HUES48 (cell line): ENCODE data around the gene RPTOR.

ENCODE experiments used
- H3K27ac ChIP-seq: one replicate; pipeline ENCODE4 v1.7.0; 2013; ENCODE audit warnings: low read depth, low read length, inconsistent platforms
- H3K27me3 ChIP-seq: 2 replicates; pipeline ENCODE4 v1.6.1; 2013; ENCODE audit warnings: mild to moderate bottlenecking, low read length; ENCODE audit not compliant: control insufficient read depth, insufficient read depth
- H3K36me3 ChIP-seq: 2 replicates; pipeline ENCODE4 v1.6.1; 2013; ENCODE audit warnings: low read length; ENCODE audit not compliant: control insufficient read depth, insufficient read depth
- H3K4me1 ChIP-seq: 2 replicates; pipeline ENCODE4 v1.6.1; 2013; ENCODE audit warnings: mild to moderate bottlenecking, low read length; ENCODE audit not compliant: control insufficient read depth, insufficient read depth
- H3K4me3 ChIP-seq: 2 replicates; pipeline ENCODE4 v1.5.1; 2013; ENCODE audit warnings: mild to moderate bottlenecking, low read depth, low read length
- H3K9ac ChIP-seq: 2 replicates; pipeline ENCODE4 v1.6.1; 2013; ENCODE audit warnings: mild to moderate bottlenecking, low read depth, low read length, moderate library complexity
- H3K9me3 ChIP-seq: 2 replicates; pipeline ENCODE4 v1.6.1; 2013; ENCODE audit warnings: low read length; ENCODE audit not compliant: control insufficient read depth, insufficient read depth

Gene RPTOR

DNA sequence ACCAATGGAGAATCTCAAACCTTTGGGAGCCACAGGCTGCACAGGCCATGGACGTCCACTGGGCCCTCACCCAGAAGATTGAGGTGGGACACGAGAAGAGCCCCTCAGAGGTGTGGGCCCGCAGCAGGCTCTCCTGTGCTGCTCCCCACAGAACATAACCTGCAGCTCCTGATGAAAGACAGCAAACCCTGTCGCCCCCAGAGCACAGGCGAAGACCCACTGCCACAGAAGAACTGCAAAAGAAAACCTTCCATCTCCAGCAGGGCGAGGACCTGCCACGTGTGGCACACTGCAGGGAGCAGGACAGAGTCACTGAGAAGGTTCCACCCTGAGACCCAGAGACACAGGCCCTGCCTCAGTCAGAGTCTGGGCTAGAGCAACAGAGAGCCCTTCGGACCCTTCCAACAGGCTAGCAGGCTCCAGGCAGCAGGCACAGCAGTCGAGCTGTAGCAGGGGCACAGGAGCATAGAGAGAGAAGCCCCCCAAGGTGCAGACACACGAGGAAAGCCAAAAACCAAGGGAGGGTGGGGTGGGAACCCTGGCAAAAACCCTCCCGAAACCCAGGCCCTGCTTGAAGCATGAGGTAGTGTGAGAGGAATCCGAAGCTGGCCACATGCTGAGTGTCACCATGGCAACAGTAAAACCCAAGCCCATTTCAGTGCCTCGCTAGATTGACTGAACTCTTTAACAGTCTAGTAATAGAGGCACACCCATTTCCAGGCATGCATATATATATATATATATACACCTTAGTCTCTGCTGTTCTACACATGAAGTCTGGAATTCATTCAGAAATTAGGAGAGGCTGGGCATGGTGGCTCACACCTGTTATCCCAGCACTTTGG, 387.0 kb downstream of the RPTOR start:
- H3K9ac ChIP-seq, result no peak overlapping the region; the same call in 1 of the 2 replicates
- peaks cover 48% of the 10 kb centered on the region for H3K27me3 ChIP-seq
- H3K4me3 ChIP-seq, result no peak overlapping the region
- no peaks in the 10 kb centered on the region for H3K9me3 ChIP-seq
- H3K36me3 ChIP-seq, result no peaks in the 10 kb centered on the region
- peaks cover 21% of the 10 kb centered on the region for H3K4me1 ChIP-seq
- no peak overlapping the region for H3K27ac ChIP-seq

DNA sequence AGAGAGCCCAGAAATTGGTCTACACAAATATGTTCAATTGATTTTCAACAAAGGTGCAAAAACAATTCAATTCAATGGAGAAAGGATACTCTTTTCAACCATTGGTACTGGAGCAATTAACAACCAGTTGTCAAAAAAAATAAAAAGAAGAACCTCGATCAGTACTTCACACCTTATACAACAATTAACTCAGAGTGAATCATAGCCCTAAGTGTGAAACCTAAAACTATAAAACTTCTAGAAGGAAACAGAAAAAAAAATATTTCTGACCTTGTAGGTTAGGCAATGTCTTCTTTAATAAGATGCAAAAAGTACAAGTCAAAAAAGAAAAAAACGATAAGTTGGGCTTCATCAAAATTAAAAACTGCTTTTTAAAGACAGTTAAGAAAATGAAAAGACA, 390.9 kb downstream of the RPTOR start:
- H3K27me3 ChIP-seq, result peaks cover 11% of the 10 kb centered on the region
- no peak overlapping the region for H3K4me3 ChIP-seq
- H3K4me1 ChIP-seq, result peaks cover 9% of the 10 kb centered on the region; the same call in 1 of the 2 replicates
- H3K27ac ChIP-seq, result no peak overlapping the region
- no peaks in the 10 kb centered on the region for H3K36me3 ChIP-seq
- no peak overlapping the region for H3K9ac ChIP-seq
- no peaks in the 10 kb centered on the region for H3K9me3 ChIP-seq

- H3K4me1 ChIP-seq, result peaks cover 9% of the 10 kb centered on the region; the same call in 1 of the 2 replicates
These were observed 391.6 kb downstream of the RPTOR start for GRCh38 chr17:80936218-80936617.

GRCh38 chr17:80936723-80937122, 392.1 kb downstream of the RPTOR start:
- Histone ChIP-seq H3K9me3 (no peaks in the 10 kb centered on the region), H3K27ac (no peak overlapping the region), H3K4me3 (no peak overlapping the region), H3K27me3 (no peaks in the 10 kb centered on the region), H3K4me1 (peaks cover 5% of the 10 kb centered on the region; the same call in 1 of the 2 replicates), H3K9ac (no peak overlapping the region), H3K36me3 (no peaks in the 10 kb centered on the region)

More at GRCh38 chr17:80936218-80936617, 391.6 kb downstream of the RPTOR start:
- H3K4me3 ChIP-seq, result no peak overlapping the region
- no peaks in the 10 kb centered on the region for H3K9me3 ChIP-seq
- no peak overlapping the region for H3K27ac ChIP-seq
- H3K9ac ChIP-seq, result no peak overlapping the region
- peaks cover 4% of the 10 kb centered on the region; the same call in 1 of the 2 replicates for H3K27me3 ChIP-seq
- H3K36me3 ChIP-seq, result no peaks in the 10 kb centered on the region

GRCh38 chr17:80937462-80938381, 393.1 kb downstream of the RPTOR start:
- Histone ChIP-seq H3K9ac (no peak overlapping the region), H3K9me3 (no peaks in the 10 kb centered on the region), H3K4me1 (no peaks in the 10 kb centered on the region), H3K27me3 (no peaks in the 10 kb centered on the region), H3K4me3 (no peak overlapping the region), H3K36me3 (no peaks in the 10 kb centered on the region), H3K27ac (no peak overlapping the region)

- Histone ChIP-seq H3K27ac (no peak overlapping the region), H3K36me3 (no peaks in the 10 kb centered on the region), H3K9me3 (no peaks in the 10 kb centered on the region), H3K4me3 (no peak overlapping the region), H3K9ac (no peak overlapping the region), H3K4me1 (no peaks in the 10 kb centered on the region), H3K27me3 (no peaks in the 10 kb centered on the region)
These were observed 393.9 kb downstream of the RPTOR start for GRCh38 chr17:80938556-80938955.

DNA sequence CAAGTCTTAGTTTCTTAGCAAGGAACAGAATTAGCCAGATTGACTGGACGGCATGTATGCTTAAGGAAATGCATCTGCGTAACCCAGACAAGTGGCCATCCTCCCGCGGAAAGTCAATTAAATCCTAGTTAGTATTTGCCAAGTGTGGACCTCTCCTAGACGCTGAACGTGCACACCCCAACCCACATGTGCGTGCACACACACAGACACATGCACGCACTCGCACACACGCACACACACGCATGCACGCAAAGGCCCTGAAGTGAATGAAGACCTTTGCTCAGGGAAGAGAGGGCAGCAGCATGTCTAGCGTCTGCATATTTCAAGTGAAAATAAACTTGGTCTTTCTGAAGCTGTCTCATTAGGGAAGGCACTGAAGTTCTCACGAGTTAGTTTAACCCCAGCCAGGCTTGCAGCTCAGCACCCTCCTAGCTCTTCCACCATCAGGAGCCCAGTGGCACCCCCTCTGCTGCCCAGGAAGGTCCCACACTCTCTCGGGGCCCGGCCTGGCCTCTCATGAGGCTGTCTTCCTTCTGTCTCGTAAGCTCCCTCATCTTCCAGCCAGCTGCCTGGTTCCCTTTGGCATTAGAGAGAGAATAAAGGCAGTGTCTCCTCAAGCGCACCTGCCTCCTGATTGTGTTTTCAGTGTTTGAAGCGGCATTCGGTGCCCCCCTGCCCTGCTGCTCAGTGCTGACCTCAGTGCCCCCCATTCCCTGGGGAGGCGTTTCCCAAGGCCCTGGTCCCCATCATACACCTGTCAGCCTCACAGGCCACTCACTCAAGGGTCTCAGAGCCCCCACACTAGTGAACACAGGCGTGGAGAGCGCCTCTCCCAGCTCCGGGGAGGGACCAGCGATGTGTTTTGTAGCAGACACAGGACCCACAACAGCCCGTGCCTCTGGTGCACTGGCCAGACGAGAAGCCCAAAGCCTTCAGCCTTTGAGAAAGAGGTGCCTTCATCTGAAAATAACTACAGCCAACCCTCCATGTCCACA, 394.8 kb downstream of the RPTOR start:
- Histone ChIP-seq H3K4me3 (no peak overlapping the region), H3K36me3 (no peaks in the 10 kb centered on the region), H3K9ac (no peak overlapping the region), H3K27ac (no peak overlapping the region), H3K27me3 (no peaks in the 10 kb centered on the region), H3K4me1 (no peaks in the 10 kb centered on the region), H3K9me3 (no peaks in the 10 kb centered on the region)

DNA sequence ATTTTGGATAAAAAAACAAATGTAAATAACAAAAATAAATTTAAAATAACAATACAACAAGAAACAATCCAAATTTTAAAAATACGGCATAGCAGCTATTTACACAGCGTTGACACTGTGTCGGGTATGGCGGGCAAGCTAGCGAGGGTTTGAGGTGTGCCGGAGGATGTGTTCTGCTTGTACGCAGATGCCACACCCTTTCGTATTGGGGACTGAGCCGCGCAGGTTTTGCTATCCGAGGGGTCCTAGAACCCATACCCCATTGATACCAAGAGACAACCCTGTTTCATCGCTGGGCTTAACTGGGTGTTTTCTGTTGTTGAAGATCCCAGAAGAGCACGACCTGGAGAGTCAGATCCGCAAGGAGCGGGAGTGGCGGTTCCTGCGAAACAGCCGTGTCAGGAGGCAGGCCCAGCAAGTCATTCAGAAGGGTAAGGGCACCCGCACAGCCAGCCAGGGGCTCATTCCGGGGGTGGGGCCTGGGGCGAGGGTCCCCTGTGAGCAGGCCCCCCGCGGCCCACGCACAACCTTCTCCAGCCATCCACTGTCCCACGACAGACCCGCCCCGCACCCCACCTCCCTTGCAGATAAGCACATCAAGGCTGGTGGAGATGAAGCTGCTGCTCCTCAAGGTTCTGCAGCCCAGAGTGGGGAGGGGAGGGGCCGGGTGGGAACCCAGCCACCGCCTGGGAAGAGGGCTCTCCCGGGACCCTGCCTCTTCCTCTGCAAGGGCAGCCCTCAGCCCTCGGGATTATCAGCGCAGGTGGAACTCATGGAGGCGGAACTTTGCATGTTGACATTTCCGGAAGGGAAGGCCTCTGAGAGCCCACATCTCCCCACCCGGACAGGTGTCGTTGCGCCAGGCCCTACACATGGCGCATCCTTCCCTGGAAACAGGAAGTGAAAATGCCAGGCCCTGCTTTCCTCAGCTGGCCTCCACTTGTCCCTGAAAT, 395.8 kb downstream of the RPTOR start:
- no peaks in the 10 kb centered on the region for H3K4me1 ChIP-seq
- H3K27ac ChIP-seq, result no peak overlapping the region
- H3K9me3 ChIP-seq, result no peaks in the 10 kb centered on the region
- no peak overlapping the region for H3K4me3 ChIP-seq
- H3K36me3 ChIP-seq, result no peaks in the 10 kb centered on the region
- H3K27me3 ChIP-seq, result no peaks in the 10 kb centered on the region
- H3K9ac ChIP-seq, result no peak overlapping the region

DNA sequence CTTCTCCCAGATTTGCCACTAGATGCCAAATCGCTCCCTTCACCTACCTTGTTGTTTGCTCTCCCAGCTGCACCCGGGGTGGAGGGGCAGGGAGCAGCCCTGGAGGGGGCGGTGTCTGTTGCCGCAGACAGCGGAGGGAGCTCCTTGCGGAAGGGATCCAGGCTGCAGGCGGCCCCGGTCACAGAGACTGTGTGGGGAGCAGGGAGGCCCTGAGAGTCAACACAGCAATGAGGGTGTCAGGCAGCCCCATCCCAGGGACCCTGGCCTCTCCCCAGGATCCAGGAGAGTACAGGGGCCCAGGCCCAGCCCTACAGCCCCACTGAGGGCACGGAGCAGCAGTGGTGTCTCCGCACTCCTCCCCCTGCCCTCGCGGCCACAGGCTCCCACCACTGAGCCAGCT, 396.5 kb downstream of the RPTOR start:
- no peaks in the 10 kb centered on the region for H3K4me1 ChIP-seq
- no peak overlapping the region for H3K4me3 ChIP-seq
- H3K27ac ChIP-seq, result no peak overlapping the region
- H3K9ac ChIP-seq, result no peak overlapping the region
- no peaks in the 10 kb centered on the region for H3K9me3 ChIP-seq
- no peaks in the 10 kb centered on the region for H3K27me3 ChIP-seq
- H3K36me3 ChIP-seq, result 0 out of 2 replicates have a peak, but pooled peaks cover 3% of the 10 kb centered on the region
